Subcutaneous adipose tissue (tissue), 4 donors: ENCODE measurements around the gene PPP1R27. TPM values are rescaled to one million over a fixed set of nuclear protein-coding genes. Genes with fewer than 3 reads are reported as not detected.

Experiments
- CTCF ChIP-seq: fragments of 450-650 bp; IDR thresholded peaks from one replicate; pipeline ENCODE4 v1.5.1; 2016; ENCODE audit warnings: low read depth, mild to moderate bottlenecking, control low read depth, antibody characterized with exemption, moderate library complexity
- total RNA-seq, 4 donors: library from RNA; depleted of rRNA; stranded (reverse); fragments of >200 nt; gene quantifications; one replicate each; pipeline ENCODE4 v1.1.0, GENCODE V29; 2016

Gene PPP1R27
- total RNA-seq, 4 donors from 2014 or later, result not detected

GRCh38 chr17:81846743-81847689, 12.2 kb upstream of the PPP1R27 start:
- TF ChIP-seq CTCF, result no peak

- TF ChIP-seq CTCF, result no peak
Observed at GRCh38 chr17:81845881-81846742, 11.3 kb upstream of the PPP1R27 start.

GRCh38 chr17:81845361-81845760, 10.5 kb upstream of the PPP1R27 start:
- no peak for TF ChIP-seq CTCF

- TF ChIP-seq CTCF, result no peak
Observed at GRCh38 chr17:81844887-81845286, 10.0 kb upstream of the PPP1R27 start.

- TF ChIP-seq CTCF, result no peak
Observed at GRCh38 chr17:81844327-81844851, 9.5 kb upstream of the PPP1R27 start.

- no peak for TF ChIP-seq CTCF
Observed at GRCh38 chr17:81843713-81844326, 9.0 kb upstream of the PPP1R27 start.
